Vagina (tissue), 2 donors: Measurements from ENCODE around the gene ATP4B. TPM values are rescaled to one million over a fixed set of nuclear protein-coding genes. Genes with fewer than 3 reads are reported as not detected.

Experiments used
- DNase-seq, 2 donors: peaks; one replicate each; pipeline ENCODE4 v3.0.0-alpha.2; 2017; ENCODE audit errors: extremely low spot score in 2 of 2
- H3K27ac ChIP-seq: fragments of 200-600 bp; sonication (generic); one replicate; pipeline ENCODE4 v1.5.1; 2019
- H3K27me3 ChIP-seq: fragments of 200-600 bp; sonication (generic); one replicate; pipeline ENCODE4 v1.5.1; 2019
- H3K36me3 ChIP-seq, 2 donors: fragments of 200-600 bp; sonication (generic); one replicate each; pipeline ENCODE4 v1.5.1; 2017 to 2019
- H3K4me1 ChIP-seq: fragments of 200-600 bp; sonication (generic); one replicate; pipeline ENCODE4 v1.5.1; 2019
- H3K4me3 ChIP-seq, 2 donors: fragments of 200-600 bp; sonication (generic); 1 replicate in 1 of 2; 2 replicates in 1 of 2; pipeline ENCODE4 v1.5.1; 2016 to 2019
- H3K9me3 ChIP-seq: fragments of 200-600 bp; sonication (generic); one replicate; pipeline ENCODE4 v1.5.1; 2019
- CTCF ChIP-seq, 3 experiments: fragments of 450-650 bp in 2 of 3; fragments of 200-600 bp in 1 of 3; sonication (generic) in 1 of 3; IDR thresholded peaks; one replicate each; pipeline ENCODE4 v1.5.1; 2017 to 2019; ENCODE audit warnings: antibody characterized with exemption in 3 of 3, mild to moderate bottlenecking in 2 of 3, moderate library complexity in 2 of 3
- POLR2A ChIP-seq, 2 donors: fragments of 450-650 bp; IDR thresholded peaks; one replicate each; pipeline ENCODE4 v1.6.1; 2017; ENCODE audit warnings: antibody characterized with exemption in 2 of 2, mild to moderate bottlenecking in 2 of 2, moderate library complexity in 2 of 2
- POLR2AphosphoS5 ChIP-seq, 2 donors: sonication (generic); formaldehyde crosslinking; IDR thresholded peaks; one replicate each; pipeline ENCODE4 v1.9.0; 2017; ENCODE audit warnings: antibody characterized with exemption in 2 of 2, mild to moderate bottlenecking in 2 of 2, low read depth in 1 of 2; ENCODE audit not compliant: insufficient read depth in 1 of 2
- intact Hi-C: fragments of 100-400 bp; cut with DNase I; formaldehyde crosslinking; loops from one replicate; pipeline ENCODE4 v1.15.1; 2023
- total RNA-seq: library from RNA; depleted of rRNA; stranded (reverse); fragments of >200 nt; gene quantifications from one replicate; pipeline ENCODE4 v1.2.3, GENCODE V29; 2016

ATP4B gene
- total RNA-seq, 1 donor from 2014 or later = not detected

DNA sequence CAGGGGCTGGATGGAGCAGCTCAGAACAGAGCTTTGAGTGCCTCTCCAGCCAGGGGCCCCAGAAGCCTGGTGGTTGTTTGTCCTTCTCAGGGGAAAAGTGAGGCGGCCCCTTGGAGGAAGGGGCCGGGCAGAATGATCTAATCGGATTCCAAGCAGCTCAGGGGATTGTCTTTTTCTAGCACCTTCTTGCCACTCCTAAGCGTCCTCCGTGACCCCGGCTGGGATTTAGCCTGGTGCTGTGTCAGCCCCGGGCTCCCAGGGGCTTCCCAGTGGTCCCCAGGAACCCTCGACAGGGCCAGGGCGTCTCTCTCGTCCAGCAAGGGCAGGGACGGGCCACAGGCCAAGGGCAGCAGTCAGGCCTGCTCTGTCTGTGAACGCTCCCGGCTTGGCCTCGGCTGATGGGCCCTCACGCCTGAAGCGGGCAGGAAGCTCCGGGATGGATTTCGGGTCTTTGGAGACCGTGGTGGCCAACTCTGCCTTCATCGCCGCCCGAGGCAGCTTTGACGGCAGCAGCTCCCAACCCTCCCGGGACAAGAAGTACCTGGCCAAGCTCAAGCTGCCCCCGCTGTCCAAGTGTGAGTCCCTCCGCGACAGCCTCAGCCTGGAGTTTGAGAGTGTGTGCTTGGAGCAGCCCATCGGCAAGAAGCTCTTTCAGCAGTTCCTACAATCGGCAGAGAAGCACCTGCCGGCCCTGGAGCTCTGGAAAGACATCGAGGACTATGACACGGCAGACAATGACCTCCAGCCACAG, 9.1 kb upstream of the ATP4B start, which contains the start of gene GRK1:
Gene GRK1 (plus strand): TSS at position 269 of the 751 bp plus-strand sequence. CDS start 168 bp downstream, at position 437.
- Histone ChIP-seq H3K27me3 (no peaks in the 10 kb centered on the region), H3K36me3 (no peaks in the 10 kb centered on the region), H3K27ac (no peak within 1 kb of the TSS), H3K4me3 (no peak within 1 kb of the TSS), H3K9me3 (no peaks in the 10 kb centered on the region), H3K4me1 (no peaks in the 10 kb centered on the region)
- no peak for DNase-seq
- intact Hi-C loops = no loop called here
- no peak for TF ChIP-seq CTCF (IDR thresholded peaks at IDR 0.05)
- TF ChIP-seq POLR2A (IDR thresholded peaks at IDR 0.05) = no peak
- no peak for TF ChIP-seq POLR2AphosphoS5 (IDR thresholded peaks at IDR 0.05; ENCODE audit: insufficient read depth in 1 of 2, low read depth in 1 of 2)

- intact Hi-C loops = no loop called here
- no peak for TF ChIP-seq POLR2AphosphoS5 (IDR thresholded peaks at IDR 0.05; ENCODE audit: insufficient read depth in 1 of 2, low read depth in 1 of 2)
- no peak for TF ChIP-seq CTCF (IDR thresholded peaks at IDR 0.05)
- no peak for TF ChIP-seq POLR2A (IDR thresholded peaks at IDR 0.05)
- Histone ChIP-seq H3K27ac (no peak overlapping the region), H3K4me1 (no peaks in the 10 kb centered on the region), H3K9me3 (no peaks in the 10 kb centered on the region), H3K36me3 (no peaks in the 10 kb centered on the region), H3K27me3 (no peaks in the 10 kb centered on the region), H3K4me3 (no peak overlapping the region)
- DNase-seq = no peak
Measured at GRCh38 chr13:113666329-113666670, 8.3 kb upstream of the ATP4B start.

DNA sequence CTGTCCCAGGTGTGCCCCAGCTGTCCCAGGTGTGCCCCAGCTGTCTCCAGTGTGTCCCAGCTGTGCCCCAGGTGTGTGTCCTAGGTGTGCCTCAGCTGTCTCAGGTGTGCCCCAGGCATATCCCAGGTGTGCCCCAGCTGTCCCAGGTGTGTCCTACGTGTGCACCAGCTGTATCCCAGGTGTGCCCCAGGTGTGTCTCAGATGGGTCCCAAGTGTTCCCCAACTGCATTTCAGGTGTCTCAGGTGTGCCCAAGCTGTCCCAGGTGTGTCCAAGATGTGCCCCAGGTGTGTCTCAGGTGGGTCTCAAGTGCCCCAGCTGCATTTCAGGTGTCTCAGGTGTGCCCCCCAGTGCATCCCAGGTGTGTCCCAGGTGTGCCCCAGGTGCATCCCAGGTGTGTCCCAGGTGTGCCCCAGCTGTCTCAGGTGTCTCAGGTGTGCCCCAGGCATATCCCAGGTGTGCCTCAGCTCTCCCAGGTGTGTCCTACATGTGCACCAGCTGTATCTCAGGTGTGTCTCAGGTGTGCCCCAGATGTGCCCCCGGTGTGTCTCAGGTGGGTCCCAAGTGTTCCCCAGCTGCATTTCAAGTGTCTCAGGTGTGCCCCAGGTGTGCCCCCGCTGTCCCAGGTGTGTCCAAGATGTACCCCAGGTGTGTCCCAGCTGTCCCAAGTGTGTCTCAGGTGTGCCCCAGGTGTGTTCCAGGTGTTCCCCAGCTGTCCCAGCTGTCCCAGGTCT, 7.8 kb upstream of the ATP4B start:
- Histone ChIP-seq H3K27me3 (no peaks in the 10 kb centered on the region), H3K4me1 (no peaks in the 10 kb centered on the region), H3K36me3 (no peaks in the 10 kb centered on the region), H3K27ac (no peak overlapping the region), H3K9me3 (no peaks in the 10 kb centered on the region), H3K4me3 (no peak overlapping the region)
- intact Hi-C loops = no loop called here
- no peak for DNase-seq
- TF ChIP-seq POLR2AphosphoS5 (IDR thresholded peaks at IDR 0.05; ENCODE audit: insufficient read depth in 1 of 2, low read depth in 1 of 2) = no peak
- no peak for TF ChIP-seq POLR2A (IDR thresholded peaks at IDR 0.05)

DNA sequence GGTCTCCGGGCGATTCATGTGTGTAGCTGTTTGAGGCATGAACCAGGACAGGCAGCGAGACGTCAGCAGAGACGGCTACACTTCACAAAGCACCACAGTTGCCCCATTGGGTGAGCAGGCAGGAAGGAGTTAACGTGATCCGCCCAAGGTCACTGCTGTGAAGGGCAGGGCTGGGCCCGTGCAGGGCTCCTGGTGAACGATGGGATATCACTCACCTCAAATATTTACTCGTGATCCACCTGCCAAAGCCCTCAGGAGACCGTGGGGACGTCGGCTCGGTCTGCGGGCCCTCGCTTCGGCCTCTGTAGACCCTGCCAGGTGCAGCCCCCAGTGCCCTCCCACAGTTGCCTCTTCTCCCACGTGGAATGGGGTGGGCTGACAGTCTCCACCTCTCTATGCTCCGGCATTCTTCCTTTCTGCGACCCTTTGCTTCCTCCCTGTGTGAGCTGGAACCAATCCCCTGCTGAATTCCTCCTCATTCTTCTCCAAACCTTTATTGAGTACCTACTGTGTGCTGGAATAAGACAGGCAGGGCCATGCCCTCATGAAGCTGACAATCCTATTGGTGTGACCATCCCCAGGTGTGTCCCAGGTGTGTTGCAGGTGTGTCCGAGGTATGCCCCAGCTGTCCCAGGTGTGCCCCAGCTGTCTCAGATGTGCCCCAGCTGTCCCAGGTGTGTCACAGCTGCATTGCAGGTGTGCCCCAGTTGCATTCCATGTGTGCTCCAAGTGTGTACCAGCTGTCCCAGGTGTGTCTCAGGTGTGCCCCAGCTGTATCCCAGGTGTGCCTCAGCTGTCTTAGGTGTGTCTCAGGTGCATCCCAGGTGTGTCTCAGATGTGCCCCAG, 7.0 kb upstream of the ATP4B start:
- no peak overlapping the region for H3K4me3 ChIP-seq
- intact Hi-C loops = no loop called here
- DNase-seq = no peak
- H3K36me3 ChIP-seq = no peaks in the 10 kb centered on the region
- H3K27ac ChIP-seq = no peak overlapping the region
- no peak for TF ChIP-seq CTCF (IDR thresholded peaks at IDR 0.05)
- TF ChIP-seq POLR2A (IDR thresholded peaks at IDR 0.05) = no peak
- no peaks in the 10 kb centered on the region for H3K9me3 ChIP-seq
- no peaks in the 10 kb centered on the region for H3K4me1 ChIP-seq
- H3K27me3 ChIP-seq = no peaks in the 10 kb centered on the region

DNA sequence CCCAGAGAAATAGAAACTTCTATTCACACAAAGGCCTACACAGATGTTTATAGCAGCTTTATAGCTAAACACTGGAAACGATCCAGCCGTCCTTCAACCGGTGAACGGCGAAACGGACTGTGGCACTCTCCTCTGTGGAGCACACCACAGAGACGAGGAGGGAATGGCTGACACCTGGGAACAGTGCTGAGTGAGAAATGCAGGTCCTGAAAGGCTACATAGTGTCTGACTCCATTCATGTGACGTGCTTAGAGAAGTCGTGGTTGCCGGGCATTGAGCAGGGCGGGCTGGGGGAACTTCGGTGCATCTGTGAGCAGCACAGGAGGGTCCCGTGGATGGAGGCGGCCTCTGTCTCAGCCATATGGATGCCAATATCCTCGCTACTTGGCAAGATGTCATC, 5.9 kb upstream of the ATP4B start:
- no peak overlapping the region for H3K27ac ChIP-seq
- intact Hi-C loops = no loop called here
- no peaks in the 10 kb centered on the region for H3K27me3 ChIP-seq
- H3K36me3 ChIP-seq = no peaks in the 10 kb centered on the region
- no peak for TF ChIP-seq POLR2AphosphoS5 (IDR thresholded peaks at IDR 0.05; ENCODE audit: insufficient read depth in 1 of 2, low read depth in 1 of 2)
- TF ChIP-seq POLR2A (IDR thresholded peaks at IDR 0.05) = no peak
- TF ChIP-seq CTCF (IDR thresholded peaks at IDR 0.05) = no peak
- DNase-seq = no peak
- no peaks in the 10 kb centered on the region for H3K9me3 ChIP-seq
- H3K4me3 ChIP-seq = no peak overlapping the region
- no peaks in the 10 kb centered on the region for H3K4me1 ChIP-seq
